Lower leg skin (tissue), 4 donors: ENCODE data around the gene LTB. TPM values are rescaled to one million over a fixed set of nuclear protein-coding genes. Genes with fewer than 3 reads are reported as not detected.

Experiments used
- DNase-seq, 2 donors: peaks; one replicate each; pipeline ENCODE4 v3.0.0-alpha.2; 2019; ENCODE audit warnings: low spot score in 2 of 2
- H3K4me3 ChIP-seq: fragments of 200-600 bp; sonication (generic); 2 replicates; pipeline ENCODE4 v1.5.1; 2017; ENCODE audit warnings: mild to moderate bottlenecking, low read depth; ENCODE audit not compliant: poor library complexity, severe bottlenecking
- POLR2A ChIP-seq, 2 donors: fragments of 450-650 bp; IDR thresholded peaks; one replicate each; pipeline ENCODE4 v1.6.1; 2016 to 2017; ENCODE audit warnings: antibody characterized with exemption in 2 of 2, mild to moderate bottlenecking in 1 of 2, moderate library complexity in 1 of 2
- WGBS, 2 donors: methylation state at CpG; one replicate each; pipeline ENCODE4 v1.1.5; 2018; 5-methylcytosine and 5-hydroxymethylcytosine counted together
- intact Hi-C: fragments of 100-400 bp; cut with DNase I; formaldehyde crosslinking; loops from one replicate; pipeline ENCODE4 v1.15.0; 2023; ENCODE audit warnings: low total_unique reads
- total RNA-seq, 4 donors: library from RNA; depleted of rRNA; stranded (reverse); fragments of >200 nt; gene quantifications; one replicate each; pipeline ENCODE4 v1.1.0, GENCODE V29; 2016
- TF ChIP-seq, protein P1 (sequence below), 3 donors: fragments of 450-650 bp; IDR thresholded peaks; one replicate each; pipeline ENCODE4 v1.5.1; 2016; ENCODE audit warnings: antibody characterized with exemption in 3 of 3, mild to moderate bottlenecking in 3 of 3, moderate library complexity in 2 of 3

LTB gene
- total RNA-seq, 4 donors from 2014 or later = 1.1 TPM; not detected in 3

DNA sequence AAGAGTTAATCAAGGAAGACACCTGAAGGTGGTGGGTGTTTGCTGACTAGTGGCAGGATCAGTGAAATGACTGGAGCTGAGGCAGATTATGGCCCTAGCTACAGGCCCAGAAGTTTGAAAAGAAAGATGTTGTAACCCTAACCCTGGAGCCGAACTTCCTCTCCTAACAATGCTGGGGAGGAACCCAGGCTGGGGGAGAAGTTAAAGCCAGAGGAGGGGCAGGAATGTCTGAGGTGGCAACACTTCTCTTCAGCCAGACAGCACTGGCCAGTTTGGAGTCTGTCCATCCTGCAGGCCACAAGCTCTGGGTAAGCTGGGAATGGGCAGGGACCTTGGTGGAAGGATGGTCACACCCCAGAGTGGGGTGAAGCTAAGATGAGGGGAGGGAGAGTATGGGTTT lies 3.8 kb upstream of the LTB start, which contains the start of gene LST1:
Gene LST1, plus strand, starts transcription at position 270 of the 400 bp plus-strand sequence. CDS start 1,023 bp downstream, outside the sequence.
- DNase-seq = peak in 1 of 2 donors; percentile 77
- 47 to 80% methylated on average over 1 of the region's 1 CpG for WGBS, 2 donors
- no peak for TF ChIP-seq POLR2A (IDR thresholded peaks at IDR 0.05)
- TF ChIP-seq, protein P1, sequence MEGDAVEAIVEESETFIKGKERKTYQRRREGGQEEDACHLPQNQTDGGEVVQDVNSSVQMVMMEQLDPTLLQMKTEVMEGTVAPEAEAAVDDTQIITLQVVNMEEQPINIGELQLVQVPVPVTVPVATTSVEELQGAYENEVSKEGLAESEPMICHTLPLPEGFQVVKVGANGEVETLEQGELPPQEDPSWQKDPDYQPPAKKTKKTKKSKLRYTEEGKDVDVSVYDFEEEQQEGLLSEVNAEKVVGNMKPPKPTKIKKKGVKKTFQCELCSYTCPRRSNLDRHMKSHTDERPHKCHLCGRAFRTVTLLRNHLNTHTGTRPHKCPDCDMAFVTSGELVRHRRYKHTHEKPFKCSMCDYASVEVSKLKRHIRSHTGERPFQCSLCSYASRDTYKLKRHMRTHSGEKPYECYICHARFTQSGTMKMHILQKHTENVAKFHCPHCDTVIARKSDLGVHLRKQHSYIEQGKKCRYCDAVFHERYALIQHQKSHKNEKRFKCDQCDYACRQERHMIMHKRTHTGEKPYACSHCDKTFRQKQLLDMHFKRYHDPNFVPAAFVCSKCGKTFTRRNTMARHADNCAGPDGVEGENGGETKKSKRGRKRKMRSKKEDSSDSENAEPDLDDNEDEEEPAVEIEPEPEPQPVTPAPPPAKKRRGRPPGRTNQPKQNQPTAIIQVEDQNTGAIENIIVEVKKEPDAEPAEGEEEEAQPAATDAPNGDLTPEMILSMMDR (IDR thresholded peaks at IDR 0.05) = no peak
- intact Hi-C loops = no loop called here
- no peak within 1 kb of the TSS for H3K4me3 ChIP-seq

DNA sequence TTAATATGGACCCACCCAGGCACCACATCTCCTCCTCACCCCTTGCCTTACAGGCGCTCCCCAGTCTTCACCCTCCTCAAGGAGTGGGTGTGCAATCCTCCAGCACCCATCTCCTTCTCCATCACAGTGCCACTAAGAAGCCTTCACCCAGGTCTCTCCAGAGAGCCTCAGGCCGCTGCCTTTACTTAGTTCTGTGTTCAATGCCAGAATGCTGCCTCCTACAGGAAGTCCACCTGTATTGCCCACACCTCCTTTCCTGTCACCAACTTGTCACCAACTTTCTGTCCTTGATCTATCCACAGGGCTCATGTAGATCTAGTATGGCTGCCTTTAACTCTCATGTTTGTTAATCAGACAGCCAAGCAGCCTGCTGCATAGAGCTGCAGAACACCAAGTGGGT lies 3.3 kb upstream of the LTB start:
- DNase-seq = peak in 1 of 2 donors; percentile 74
- 68 to 73% methylated on average over 2 of the region's 2 CpGs for WGBS, 2 donors
- TF ChIP-seq POLR2A (IDR thresholded peaks at IDR 0.05) = no peak
- intact Hi-C loops = no loop called here
- no peak overlapping the region for H3K4me3 ChIP-seq

DNA sequence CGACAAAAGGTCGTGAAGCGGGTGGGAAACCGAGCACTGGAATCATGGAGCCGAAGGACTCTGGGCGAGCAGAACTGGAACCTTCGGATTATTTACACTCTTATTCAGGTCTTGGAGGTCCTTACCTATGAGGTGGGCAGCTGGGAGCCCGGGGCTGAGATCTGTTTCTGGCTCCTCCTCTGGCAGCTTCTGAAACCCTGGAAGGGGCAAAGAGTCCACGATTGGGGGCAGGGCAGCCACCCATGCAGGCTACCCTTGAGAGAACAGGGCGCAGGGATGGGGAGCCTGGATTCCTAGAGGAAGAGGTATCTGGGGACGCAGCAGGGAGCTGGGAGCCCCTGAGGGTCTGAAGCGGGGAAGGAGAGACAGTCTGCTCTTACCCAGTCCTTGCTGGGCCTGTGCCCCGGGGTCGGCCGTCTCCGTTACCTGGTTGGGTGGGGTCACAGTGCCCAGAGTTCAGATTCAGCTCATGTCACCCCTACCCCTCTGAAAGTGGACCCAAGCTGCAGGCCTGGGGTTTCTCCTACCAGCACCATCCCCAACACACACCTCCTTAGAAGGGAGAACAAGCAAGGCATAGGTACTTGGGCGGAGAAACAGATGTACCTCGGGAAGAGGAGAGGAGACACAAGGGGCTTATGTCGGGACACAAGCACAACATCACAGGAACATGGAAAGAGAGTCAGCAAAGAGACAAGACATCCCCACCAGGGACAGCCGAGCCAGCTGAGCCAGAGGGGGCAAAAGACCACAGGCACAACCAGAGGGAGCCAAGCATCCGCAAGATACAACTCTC lies 592 bp downstream of the LTB start:
- peak overlapping the region; percentile 70 for H3K4me3 ChIP-seq
- intact Hi-C loops = no loop called here
- DNase-seq = peak in 1 of 2 donors; percentile 86
- WGBS, 2 donors = 13 to 21% methylated on average over 17 to 20 of the region's 21 CpGs
- TF ChIP-seq, protein P1 (IDR thresholded peaks at IDR 0.05) = no peak
- no peak for TF ChIP-seq POLR2A (IDR thresholded peaks at IDR 0.05)

DNA sequence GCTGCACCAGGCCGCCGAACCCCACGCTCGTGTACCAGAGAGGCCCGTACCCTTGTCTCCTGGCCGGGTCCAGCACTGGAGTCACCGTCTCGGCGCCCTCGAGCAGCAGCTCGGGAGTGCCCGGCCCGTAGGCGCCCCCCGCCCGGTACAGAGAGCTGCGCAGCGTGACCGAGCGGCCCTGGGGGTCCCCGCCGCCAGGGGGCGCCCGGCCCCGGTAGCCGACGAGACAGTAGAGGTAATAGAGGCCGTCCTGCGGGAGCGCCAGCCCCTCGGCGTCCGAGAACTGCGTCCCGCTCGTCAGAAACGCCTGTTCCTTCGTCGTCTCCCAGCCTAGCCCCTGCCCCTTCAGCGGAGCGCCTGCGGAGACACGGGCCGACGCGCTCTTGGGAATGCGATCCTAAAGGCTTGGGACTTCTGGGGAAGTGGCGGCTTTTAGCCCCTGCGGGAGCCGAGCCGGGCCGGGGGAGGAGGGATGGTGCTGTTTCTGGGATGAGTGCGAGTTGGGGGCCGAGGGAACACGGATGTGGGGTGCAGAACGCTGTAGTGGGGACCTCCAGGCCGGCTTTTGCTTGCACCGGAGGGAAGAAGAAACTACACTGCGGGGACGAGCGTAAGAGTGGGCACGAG lies 1.3 kb downstream of the LTB start:
- TF ChIP-seq POLR2A (IDR thresholded peaks at IDR 0.05) = no peak
- TF ChIP-seq, protein P1 (IDR thresholded peaks at IDR 0.05) = peak in 1 of 3 donors; percentile 93
- DNase-seq = peak; percentile 71 to 97
- 0 to 2% methylated on average over 27 to 51 of the region's 62 CpGs for WGBS, 2 donors
- intact Hi-C loops = no loop called here
- H3K4me3 ChIP-seq = peak overlapping the region; percentile 70

DNA sequence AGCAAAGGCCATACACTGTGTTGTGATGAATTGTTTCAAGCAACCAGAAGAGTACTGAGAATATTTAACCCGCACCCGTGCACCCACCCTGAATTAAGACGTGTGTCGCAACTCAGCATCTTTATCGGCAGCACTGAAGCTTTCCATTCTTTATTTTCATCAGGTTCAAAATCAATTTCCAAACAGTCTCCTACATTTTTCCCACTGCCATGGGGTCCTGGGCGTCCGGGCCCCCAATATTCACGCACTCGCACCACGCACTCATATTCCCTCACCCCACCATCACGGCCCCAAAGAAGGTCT lies 1.8 kb downstream of the LTB start:
- no peak for DNase-seq
- no peak overlapping the region for H3K4me3 ChIP-seq
- 34 to 37% methylated on average over 11 of the region's 11 CpGs for WGBS, 2 donors
- no peak for TF ChIP-seq POLR2A (IDR thresholded peaks at IDR 0.05)
- TF ChIP-seq, protein P1 (IDR thresholded peaks at IDR 0.05) = no peak
- intact Hi-C loops = no loop called here
